Retinal pigment epithelial cell (primary cell): ENCODE data around the gene ZSWIM2.
A peak's percentile ranks its signal among the peaks of the same experiment; 100 is the strongest.
"Not testable (repeated sequence)": the region's sequence is repeated elsewhere in the genome, so short reads cannot be mapped to it uniquely, and the experiment has no call there.

Source experiments
- DNase-seq: peaks from one replicate; pipeline ENCODE4 v3.0.0-alpha.2; 2010; ENCODE audit warnings: low read depth
- H3K4me3 ChIP-seq: 2 replicates; pipeline ENCODE4 v1.5.1; 2011; ENCODE audit warnings: mild to moderate bottlenecking, low read length, control low read depth, moderate library complexity
- TF ChIP-seq, protein P1 (sequence below): conservative IDR thresholded peaks from 2 replicates; pipeline ENCODE4 v1.5.1; 2011; ENCODE audit warnings: low read depth, low read length, control low read depth, inconsistent platforms

ZSWIM2 gene, protein sequence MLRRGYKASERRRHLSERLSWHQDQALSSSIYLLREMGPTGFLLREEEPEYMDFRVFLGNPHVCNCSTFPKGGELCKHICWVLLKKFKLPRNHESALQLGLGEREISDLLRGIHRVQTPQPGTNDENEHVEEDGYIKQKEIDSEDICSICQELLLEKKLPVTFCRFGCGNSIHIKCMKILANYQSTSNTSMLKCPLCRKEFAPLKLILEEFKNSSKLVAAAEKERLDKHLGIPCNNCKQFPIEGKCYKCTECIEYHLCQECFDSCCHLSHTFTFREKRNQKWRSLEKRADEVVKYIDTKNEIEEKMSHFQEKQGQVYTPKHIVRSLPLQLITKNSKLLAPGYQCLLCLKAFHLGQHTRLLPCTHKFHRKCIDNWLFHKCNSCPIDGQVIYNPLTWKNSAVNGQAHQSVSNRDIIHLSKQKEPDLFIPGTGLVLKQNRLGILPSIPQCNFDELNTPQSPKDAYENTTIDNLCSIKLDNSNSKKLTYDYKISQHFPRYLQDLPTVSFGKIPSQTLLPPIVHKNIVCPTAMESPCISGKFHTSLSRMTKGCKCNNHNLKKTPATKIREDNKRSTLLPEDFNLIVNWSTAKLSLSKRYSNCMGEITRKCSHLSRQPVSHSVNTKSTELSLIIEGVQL

GRCh38 chr2:186848873-186849578 is at the start of gene ZSWIM2:
Gene ZSWIM2 (minus strand): TSS chr2:186849170. CDS start chr2:186849130, 40 bp downstream.
- H3K4me3 ChIP-seq = peak within 1 kb of the TSS; percentile 63
- no peak for DNase-seq
- TF ChIP-seq, protein P1, sequence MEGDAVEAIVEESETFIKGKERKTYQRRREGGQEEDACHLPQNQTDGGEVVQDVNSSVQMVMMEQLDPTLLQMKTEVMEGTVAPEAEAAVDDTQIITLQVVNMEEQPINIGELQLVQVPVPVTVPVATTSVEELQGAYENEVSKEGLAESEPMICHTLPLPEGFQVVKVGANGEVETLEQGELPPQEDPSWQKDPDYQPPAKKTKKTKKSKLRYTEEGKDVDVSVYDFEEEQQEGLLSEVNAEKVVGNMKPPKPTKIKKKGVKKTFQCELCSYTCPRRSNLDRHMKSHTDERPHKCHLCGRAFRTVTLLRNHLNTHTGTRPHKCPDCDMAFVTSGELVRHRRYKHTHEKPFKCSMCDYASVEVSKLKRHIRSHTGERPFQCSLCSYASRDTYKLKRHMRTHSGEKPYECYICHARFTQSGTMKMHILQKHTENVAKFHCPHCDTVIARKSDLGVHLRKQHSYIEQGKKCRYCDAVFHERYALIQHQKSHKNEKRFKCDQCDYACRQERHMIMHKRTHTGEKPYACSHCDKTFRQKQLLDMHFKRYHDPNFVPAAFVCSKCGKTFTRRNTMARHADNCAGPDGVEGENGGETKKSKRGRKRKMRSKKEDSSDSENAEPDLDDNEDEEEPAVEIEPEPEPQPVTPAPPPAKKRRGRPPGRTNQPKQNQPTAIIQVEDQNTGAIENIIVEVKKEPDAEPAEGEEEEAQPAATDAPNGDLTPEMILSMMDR = no peak

- not testable (repeated sequence) for H3K4me3 ChIP-seq, DNase-seq
These were observed 47.2 kb upstream of the ZSWIM2 start for GRCh38 chr2:186896220-186896619.

DNA sequence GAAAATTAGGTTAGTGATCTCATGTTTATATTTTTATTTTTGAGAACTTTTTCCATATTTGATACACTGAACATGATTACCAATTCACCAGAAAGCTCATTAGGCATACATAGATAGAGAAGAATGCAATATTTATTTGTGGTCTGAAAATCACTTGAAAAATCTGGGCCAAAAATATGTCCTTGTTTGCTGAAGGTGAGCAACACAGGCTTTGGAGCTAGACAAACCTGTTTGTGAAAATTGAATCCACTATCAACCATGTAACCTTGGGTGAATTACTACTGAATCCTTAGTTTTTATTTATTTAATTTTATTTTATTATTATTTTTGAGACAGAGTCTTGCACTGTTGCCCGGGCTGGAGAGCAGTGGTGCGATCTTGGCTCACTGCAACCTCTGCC is 46.5 kb upstream of the ZSWIM2 start:
- no peak overlapping the region for H3K4me3 ChIP-seq
- TF ChIP-seq, protein P1 = no peak
- no peak for DNase-seq

GRCh38 chr2:186894478-186894877 is 45.5 kb upstream of the ZSWIM2 start:
- no peak for DNase-seq
- H3K4me3 ChIP-seq = no peak overlapping the region
- TF ChIP-seq, protein P1 = no peak

DNA sequence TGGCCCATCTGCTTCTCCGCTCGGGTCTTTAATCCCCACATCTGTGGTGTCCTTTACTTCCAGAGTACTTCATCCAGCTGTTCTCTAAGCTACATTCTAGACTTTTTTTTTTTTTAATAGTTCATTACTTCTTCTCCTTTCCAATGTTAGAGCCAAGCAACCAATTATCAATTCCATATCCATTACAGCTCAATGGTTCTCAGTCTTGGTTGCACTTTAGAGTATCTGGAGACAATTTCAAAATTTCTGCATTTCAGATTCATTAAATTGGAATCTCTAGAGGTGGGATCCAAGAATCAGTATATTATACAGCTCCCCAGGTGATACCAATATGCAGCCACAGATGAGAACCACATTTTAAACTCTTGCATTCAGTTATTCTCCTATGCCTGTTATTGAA is 43.9 kb upstream of the ZSWIM2 start:
- DNase-seq = no peak
- no peak overlapping the region for H3K4me3 ChIP-seq
- TF ChIP-seq, protein P1 = no peak

DNA sequence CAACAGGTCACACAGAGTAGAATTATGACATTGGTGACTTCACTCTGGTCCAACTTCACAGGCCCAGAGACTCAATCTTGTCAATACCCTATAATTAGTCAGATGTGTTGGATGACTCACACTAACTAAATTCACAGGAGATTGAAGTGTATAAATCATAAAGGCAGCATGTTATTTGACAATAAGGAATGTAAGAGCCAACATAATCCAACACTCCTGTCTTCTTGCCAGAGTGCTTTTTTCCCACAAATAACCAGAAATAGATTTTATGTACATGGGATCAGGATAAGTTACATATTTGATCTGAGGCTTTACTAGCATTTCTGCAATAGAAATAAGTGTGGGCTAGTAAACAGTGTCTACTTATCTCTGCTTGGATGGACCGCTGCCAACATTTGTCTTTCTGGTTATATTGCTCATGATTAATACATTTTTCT is 42.2 kb upstream of the ZSWIM2 start:
- TF ChIP-seq, protein P1 = no peak
- H3K4me3 ChIP-seq = no peak overlapping the region
- DNase-seq = peak; percentile 73

- TF ChIP-seq, protein P1 = no peak
- DNase-seq = no peak
- H3K4me3 ChIP-seq = no peak overlapping the region
These were observed 40.3 kb upstream of the ZSWIM2 start for GRCh38 chr2:186889101-186889879.
